Fibroblast of lung (primary cell): Measurements from ENCODE around the gene GABBR2. TPM values are rescaled to one million over a fixed set of nuclear protein-coding genes. Genes with fewer than 3 reads are reported as not detected.

ENCODE experiments used
- DNase-seq, 2 donors: peaks; one replicate each; pipeline versions ENCODE4 v3.0.0 to v3.0.0-alpha.2; 2010; ENCODE audit warnings: low read depth in 2 of 2
- H2AFZ ChIP-seq: 2 replicates; pipeline ENCODE4 v1.5.1; 2012; ENCODE audit warnings: low read length, control low read depth, inconsistent platforms
- H3K27ac ChIP-seq: 2 replicates; pipeline ENCODE4 v1.5.1; 2011; ENCODE audit warnings: low read length, control low read depth; ENCODE audit not compliant: insufficient read depth
- H3K27me3 ChIP-seq: 2 replicates; pipeline ENCODE4 v1.5.1; 2011; ENCODE audit warnings: mild to moderate bottlenecking, low read length; ENCODE audit not compliant: control insufficient read depth, insufficient read depth
- H3K36me3 ChIP-seq: 2 replicates; pipeline ENCODE4 v1.5.1; 2011; ENCODE audit warnings: low read length; ENCODE audit not compliant: control insufficient read depth, insufficient read depth
- H3K4me1 ChIP-seq: 2 replicates; pipeline ENCODE4 v1.5.1; 2011; ENCODE audit warnings: low read length; ENCODE audit not compliant: control insufficient read depth, insufficient read depth; ENCODE audit errors: extremely low read depth
- H3K4me2 ChIP-seq: 2 replicates; pipeline ENCODE4 v1.5.1; 2011; ENCODE audit warnings: low read length, control low read depth; ENCODE audit not compliant: insufficient read depth; ENCODE audit errors: extremely low read depth
- H3K4me3 ChIP-seq, 4 experiments: fragments of 200-600 bp in 1 of 4; sonication (generic) in 1 of 4; replicated peaks in 1 of 4; 2 replicates each; pipeline ENCODE4 v1.5.1; 2011 to 2016; ENCODE audit warnings: low read length in 4 of 4, low read depth in 3 of 4, mild to moderate bottlenecking in 3 of 4, control low read depth in 2 of 4, inconsistent platforms in 1 of 4, mixed read lengths in 1 of 4; ENCODE audit not compliant: insufficient read depth in 1 of 4; ENCODE audit errors: control extremely low read depth in 1 of 4
- H3K79me2 ChIP-seq: 2 replicates; pipeline ENCODE4 v1.5.1; 2012; ENCODE audit warnings: mild to moderate bottlenecking, low read length, inconsistent platforms; ENCODE audit not compliant: control insufficient read depth, insufficient read depth
- H3K9ac ChIP-seq: 2 replicates; pipeline ENCODE4 v1.5.1; 2011; ENCODE audit warnings: mild to moderate bottlenecking, low read length, control low read depth; ENCODE audit not compliant: insufficient read depth
- H3K9me3 ChIP-seq: 2 replicates; pipeline ENCODE4 v1.5.1; 2012; ENCODE audit warnings: low read depth, low read length; ENCODE audit not compliant: control insufficient read depth, insufficient read depth
- H4K20me1 ChIP-seq: 2 replicates; pipeline ENCODE4 v1.5.1; 2011; ENCODE audit warnings: low read length; ENCODE audit not compliant: control insufficient read depth, insufficient read depth; ENCODE audit errors: extremely low read depth
- CTCF ChIP-seq, 2 donors: IDR thresholded peaks in 1 of 2; conservative IDR thresholded peaks in 1 of 2; 1 replicate in 1 of 2; 2 replicates in 1 of 2; pipeline ENCODE4 v1.5.1; 2011 to 2012; ENCODE audit warnings: low read length in 2 of 2, control low read depth in 1 of 2, inconsistent platforms in 1 of 2, low read depth in 1 of 2, mild to moderate bottlenecking in 1 of 2
- EZH2 ChIP-seq: IDR thresholded peaks from 2 replicates; pipeline ENCODE4 v1.5.1; 2012; ENCODE audit warnings: low read length, control low read depth, mild to moderate bottlenecking; ENCODE audit errors: missing control alignments
- polyA plus RNA-seq, 2 donors: library from polyadenylated mRNA; depleted of rRNA in 1 of 2; stranded (reverse) in 1 of 2; unstranded in 1 of 2; fragments of >200 nt; gene quantifications; 2 replicates each; pipeline ENCODE4 v1.2.1, GENCODE V29; 2011 to 2012; ENCODE audit warnings: missing spikeins in 1 of 2
- total RNA-seq: library from RNA; depleted of rRNA; stranded (reverse); fragments of >200 nt; gene quantifications from 2 replicates; pipeline ENCODE4 v1.2.1, GENCODE V29; 2014

GABBR2 gene
- total and polyA plus RNA-seq, 2 donors (not counting 1 experiment from before 2014, with no cell fraction given): 0.32 to 0.33 TPM

DNA sequence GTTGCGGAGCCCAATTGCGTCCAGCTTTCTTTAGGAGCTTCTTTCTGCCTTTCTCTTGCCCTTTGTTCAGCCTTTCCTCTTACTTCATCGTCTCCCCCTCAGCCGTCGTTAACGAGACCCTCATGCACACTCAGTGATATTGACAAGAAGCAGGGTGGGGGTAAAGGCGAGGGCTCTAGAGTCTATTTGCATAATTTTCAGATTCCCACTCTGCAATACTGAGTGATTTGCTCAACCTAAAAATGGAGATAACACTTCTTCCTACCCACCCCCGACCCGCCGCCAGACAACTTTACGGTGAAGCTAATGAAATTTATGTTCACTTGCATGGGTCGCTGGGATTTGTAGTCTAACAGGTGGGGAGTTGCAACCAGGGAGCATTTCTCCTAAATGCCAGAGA lies 452.0 kb downstream of the GABBR2 start:
- Histone ChIP-seq H3K79me2 (peaks cover 28% of the 10 kb centered on the region), H3K36me3 (peaks cover 2% of the 10 kb centered on the region), H3K9me3 (no peaks in the 10 kb centered on the region), H3K4me2 (peak overlapping the region; percentile 96), H4K20me1 (no peaks in the 10 kb centered on the region), H3K27me3 (no peaks in the 10 kb centered on the region), H3K27ac (peak overlapping the region; percentile 92), H3K4me1 (peaks cover 14% of the 10 kb centered on the region), H2AFZ (peak overlapping the region; percentile 71), H3K4me3 (peak overlapping the region; percentile 74 to 92 (median 82)), H3K9ac (peak overlapping the region; percentile 94)
- no peak for DNase-seq
- no peak for TF ChIP-seq CTCF (conservative IDR thresholded peaks at IDR 0.05 in 1 of 2, IDR thresholded peaks at IDR 0.05 in 1 of 2; ENCODE audit: low read depth in 1 of 2, low read length in 2 of 2)

GRCh38 chr9:98255578-98256296 lies 453.0 kb downstream of the GABBR2 start, which contains the start of gene TBC1D2:
TBC1D2 (minus strand) TSS chr9:98255649; CDS start chr9:98255541, 108 bp downstream.
- Histone ChIP-seq H4K20me1 (no peaks in the 10 kb centered on the region), H3K36me3 (peaks cover 3% of the 10 kb centered on the region), H3K79me2 (peaks cover 28% of the 10 kb centered on the region), H3K4me1 (peaks cover 19% of the 10 kb centered on the region), H3K4me3 (peak within 1 kb of the TSS; percentile 74 to 92 (median 82)), H3K27ac (peak within 1 kb of the TSS; percentile 92), H3K4me2 (peak within 1 kb of the TSS; percentile 96), H2AFZ (peak within 1 kb of the TSS; percentile 98), H3K27me3 (no peaks in the 10 kb centered on the region), H3K9me3 (no peaks in the 10 kb centered on the region), H3K9ac (peak within 1 kb of the TSS; percentile 94)
- TF ChIP-seq EZH2 (no peak), CTCF (conservative IDR thresholded peaks at IDR 0.05 in 1 of 2, IDR thresholded peaks at IDR 0.05 in 1 of 2; ENCODE audit: low read depth in 1 of 2, low read length in 2 of 2) (peak; percentile 24 to 30)
- DNase-seq: peak; percentile 86 to 94

GRCh38 chr9:98255061-98255577 lies 453.6 kb downstream of the GABBR2 start:
- peaks cover 24% of the 10 kb centered on the region for H3K4me1 ChIP-seq

More at GRCh38 chr9:98255061-98255577, 453.6 kb downstream of the GABBR2 start:
- peak overlapping the region; percentile 92 for H3K27ac ChIP-seq
- peak overlapping the region; percentile 84 for H3K4me2 ChIP-seq
- no peaks in the 10 kb centered on the region for H3K9me3 ChIP-seq
- H4K20me1 ChIP-seq: no peaks in the 10 kb centered on the region
- H3K79me2 ChIP-seq: peaks cover 30% of the 10 kb centered on the region
- H3K27me3 ChIP-seq: no peaks in the 10 kb centered on the region
- TF ChIP-seq EZH2 (no peak), CTCF (conservative IDR thresholded peaks at IDR 0.05 in 1 of 2, IDR thresholded peaks at IDR 0.05 in 1 of 2; ENCODE audit: low read depth in 1 of 2, low read length in 2 of 2) (peak in 1 of 2 donors; percentile 3)
- H3K4me3 ChIP-seq: peak overlapping the region; percentile 74 to 92 (median 82)
- H3K9ac ChIP-seq: peak overlapping the region; percentile 94
- H2AFZ ChIP-seq: peak overlapping the region; percentile 61
- peak; percentile 47 to 63 for DNase-seq
- peaks cover 3% of the 10 kb centered on the region for H3K36me3 ChIP-seq
